A375 (cell line): ENCODE measurements around the gene LENG8. TPM values are rescaled to one million over a fixed set of nuclear protein-coding genes. Genes with fewer than 3 reads are reported as not detected.

Experiments
- small RNA-seq: library from RNA; depleted of rRNA; stranded (forward); fragments of <200 nt; gene quantifications from one replicate; pipeline ENCODE3, GENCODE V24; 2014
- total RNA-seq: library from RNA; depleted of rRNA; stranded (reverse); fragments of >200 nt; shearing (Covaris generic); gene quantifications from 2 replicates; pipeline ENCODE4 v1.2.3, GENCODE V29; 2014; rRNA removed

The LENG8 gene
- 45.7 and 64.1 TPM in 2 replicates for total RNA-seq

GRCh38 chr19:54448774-54449700 lies at the start of gene LENG8:
TSS of gene LENG8 (plus strand) at chr19:54449199. CDS start at chr19:54451345, 2,146 bp downstream.

GRCh38 chr19:54415208-54415900 lies 33.6 kb upstream of the LENG8 start, which contains the start of gene TTYH1:
TSS of gene TTYH1 (plus strand) at chr19:54415464. CDS start at chr19:54415553, 89 bp downstream.

DNA sequence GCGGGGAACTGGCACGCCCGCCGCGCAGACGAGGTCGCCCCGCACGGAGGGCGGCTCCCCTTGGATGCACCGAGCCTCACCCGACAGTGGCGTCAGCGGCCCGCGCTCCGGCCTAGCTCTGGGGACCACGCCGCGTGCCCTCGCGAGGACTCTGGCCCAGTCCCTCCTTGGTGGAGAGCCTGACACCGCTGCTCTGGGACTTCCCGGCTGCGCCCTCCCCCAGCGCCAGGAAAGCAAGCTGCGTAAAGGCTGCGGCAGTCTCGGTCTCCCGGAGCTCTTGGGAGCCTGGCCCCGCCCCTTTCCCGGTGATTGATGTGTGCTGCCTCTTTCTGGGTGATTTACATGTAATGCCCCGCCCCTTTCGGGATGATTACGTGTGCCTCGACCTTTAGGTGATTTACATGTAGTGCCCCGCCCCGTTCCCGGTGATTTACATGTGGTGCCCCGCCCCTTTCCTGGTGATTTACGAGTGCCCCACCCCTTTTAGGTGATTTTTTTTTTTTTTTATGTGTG lies 14.6 kb downstream of the LENG8 start, which contains the start of gene LENG9:
Gene LENG9 (minus strand): TSS at position 248 of the 513 bp plus-strand sequence. CDS start 252 bp downstream, outside the sequence.

GRCh38 chr19:54473071-54473891 lies 24.3 kb downstream of the LENG8 start, which contains the start of gene CDC42EP5:
TSS of gene CDC42EP5 (minus strand) at chr19:54473296. CDS start at chr19:54465547, 7,749 bp downstream.

DNA sequence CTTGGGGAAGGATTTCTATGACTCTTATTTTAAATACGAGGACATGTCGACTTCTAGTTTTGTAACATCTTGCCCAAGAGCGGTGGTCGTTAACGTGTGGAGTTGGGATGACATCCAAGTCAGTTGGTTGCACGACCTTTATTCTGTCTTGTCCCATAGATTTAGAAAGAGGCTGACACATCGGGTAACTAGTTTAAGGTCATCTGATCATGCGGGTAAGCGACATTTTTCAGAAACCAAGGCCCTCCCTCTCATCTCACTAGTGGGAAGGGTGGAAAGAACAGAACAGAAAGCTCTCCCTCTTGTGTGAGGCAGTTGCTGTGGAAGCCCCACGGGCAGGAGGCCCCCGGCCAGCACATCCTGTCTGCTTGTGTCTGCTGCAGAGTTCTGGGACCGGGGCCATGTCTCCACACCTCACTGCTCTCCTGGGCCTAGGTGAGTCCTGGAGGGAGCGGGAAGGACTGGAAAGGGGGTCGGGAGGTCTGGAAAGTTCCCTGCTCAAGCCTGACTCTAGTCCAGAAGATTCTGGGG lies 53.6 kb downstream of the LENG8 start, which contains the start of gene LAIR2:
Gene LAIR2 (plus strand): TSS at position 314 of the 531 bp plus-strand sequence. CDS start 88 bp downstream, at position 402.

Small RNAs within 50 kb of the gene (small RNA-seq; reads per million reads assigned to genes)
- gene AC245884.3 = not detected

Other genes with a start within 250 kb of the LENG8 start
- 5,386 and 5,547 TPM in 2 replicates for gene RPS9, start 248.3 kb upstream of the LENG8 start, total RNA-seq
- not detected in 2 replicates for gene LILRB3, start 226.2 kb upstream of the LENG8 start, total RNA-seq
- gene LILRA6, start 206.4 kb upstream of the LENG8 start, total RNA-seq = not detected in 2 replicates
- gene LILRB5, start 191.9 kb upstream of the LENG8 start, total RNA-seq = not detected in 2 replicates
- not detected in 2 replicates for gene LILRB2, start 168.1 kb upstream of the LENG8 start, total RNA-seq
- not detected in 2 replicates for gene LILRA5, start 136.0 kb upstream of the LENG8 start, total RNA-seq
- not detected in 2 replicates for gene LILRA4, start 110.0 kb upstream of the LENG8 start, total RNA-seq
- 0.32 TPM in 1 of 2 replicates, not detected in the other for gene LAIR1, start 84.3 kb upstream of the LENG8 start, total RNA-seq
- gene TTYH1, start 33.7 kb upstream of the LENG8 start, total RNA-seq = 0.27 and 2.3 TPM in 2 replicates
- gene LENG9, start 14.6 kb downstream of the LENG8 start, total RNA-seq = 12.7 and 13.7 TPM in 2 replicates
- gene CDC42EP5, start 24.1 kb downstream of the LENG8 start, total RNA-seq = 6.3 and 6.6 TPM in 2 replicates
- gene LAIR2, start 53.6 kb downstream of the LENG8 start, total RNA-seq = not detected in 2 replicates
- not detected in 2 replicates for gene LILRA2, start 124.6 kb downstream of the LENG8 start, total RNA-seq
- not detected in 2 replicates for gene LILRA1, start 144.4 kb downstream of the LENG8 start, total RNA-seq
- not detected in 2 replicates for gene LILRB1, start 181.3 kb downstream of the LENG8 start, total RNA-seq
- not detected in 2 replicates for gene LILRB4, start 213.8 kb downstream of the LENG8 start, total RNA-seq